DOHH2 (cell line): ENCODE results near the gene CNOT2.

Experiments used
- H3F3A ChIP-seq: fragments of 200-600 bp; sonication (generic), shearing (Covaris generic); 2 replicates; pipeline ENCODE4 v1.6.0; 2016; ENCODE audit warnings: antibody characterized with exemption, mild to moderate bottlenecking; ENCODE audit not compliant: control insufficient read depth, insufficient read depth
- H3K27ac ChIP-seq: fragments of 200-600 bp; sonication (generic); 2 replicates; pipeline ENCODE4 v1.5.1; 2014; ENCODE audit warnings: low read depth, mild to moderate bottlenecking, low read length, moderate library complexity
- H3K27me3 ChIP-seq: fragments of 200-600 bp; sonication (generic); 2 replicates; pipeline ENCODE4 v1.6.1; 2014; ENCODE audit warnings: mild to moderate bottlenecking, low read length, mixed read lengths; ENCODE audit not compliant: control insufficient read depth
- H3K36me3 ChIP-seq: fragments of 200-600 bp; sonication (generic); 2 replicates; pipeline ENCODE4 v1.6.1; 2014; ENCODE audit warnings: mild to moderate bottlenecking, low read length, moderate library complexity, mixed read lengths; ENCODE audit not compliant: control insufficient read depth
- H3K4me1 ChIP-seq: fragments of 200-600 bp; sonication (generic); 2 replicates; pipeline ENCODE4 v1.6.1; 2014; ENCODE audit warnings: mild to moderate bottlenecking, low read length, mixed read lengths; ENCODE audit not compliant: control insufficient read depth
- H3K4me2 ChIP-seq: fragments of 200-600 bp; sonication (generic); 2 replicates; pipeline ENCODE4 v1.6.0; 2014; ENCODE audit warnings: mild to moderate bottlenecking, low read length, moderate library complexity
- H3K4me3 ChIP-seq: fragments of 200-600 bp; sonication (generic); 2 replicates; pipeline ENCODE4 v1.5.1; 2014; ENCODE audit warnings: mild to moderate bottlenecking, low read length, mixed read lengths
- H3K79me2 ChIP-seq: fragments of 200-600 bp; sonication (generic); 2 replicates; pipeline ENCODE4 v1.6.1; 2014; ENCODE audit warnings: mild to moderate bottlenecking, low read length, mixed read lengths; ENCODE audit not compliant: control insufficient read depth
- H3K9me2 ChIP-seq: fragments of 200-600 bp; sonication (generic); replicated peaks from 2 replicates; pipeline ENCODE4 v1.6.1; 2014; ENCODE audit warnings: mild to moderate bottlenecking, low read length, mixed read lengths; ENCODE audit not compliant: control insufficient read depth
- H3K9me3 ChIP-seq: fragments of 200-600 bp; sonication (generic); 2 replicates; pipeline ENCODE4 v1.6.1; 2014; ENCODE audit warnings: antibody characterized with exemption, low read length, mixed read lengths; ENCODE audit not compliant: control insufficient read depth, insufficient read depth
- H4K20me1 ChIP-seq: fragments of 200-600 bp; sonication (generic); 2 replicates; pipeline ENCODE4 v1.6.0; 2014; ENCODE audit warnings: low read depth, mild to moderate bottlenecking, antibody characterized with exemption, low read length, moderate library complexity; ENCODE audit not compliant: control insufficient read depth, insufficient read depth
- EZH2phosphoT487 ChIP-seq: fragments of 200-600 bp; sonication (generic); IDR thresholded peaks from 2 replicates; pipeline ENCODE4 v1.6.1; 2017; ENCODE audit warnings: borderline replicate concordance, mild to moderate bottlenecking, antibody characterized with exemption, low read length, moderate library complexity, mixed read lengths
- TF ChIP-seq, protein P1 (sequence below): fragments of 200-600 bp; sonication (generic); IDR thresholded peaks from one replicate; pipeline ENCODE4 v1.5.1; 2014; ENCODE audit warnings: antibody characterized with exemption, mild to moderate bottlenecking, low read depth, low read length; ENCODE audit not compliant: poor library complexity, severe bottlenecking

The CNOT2 gene

DNA sequence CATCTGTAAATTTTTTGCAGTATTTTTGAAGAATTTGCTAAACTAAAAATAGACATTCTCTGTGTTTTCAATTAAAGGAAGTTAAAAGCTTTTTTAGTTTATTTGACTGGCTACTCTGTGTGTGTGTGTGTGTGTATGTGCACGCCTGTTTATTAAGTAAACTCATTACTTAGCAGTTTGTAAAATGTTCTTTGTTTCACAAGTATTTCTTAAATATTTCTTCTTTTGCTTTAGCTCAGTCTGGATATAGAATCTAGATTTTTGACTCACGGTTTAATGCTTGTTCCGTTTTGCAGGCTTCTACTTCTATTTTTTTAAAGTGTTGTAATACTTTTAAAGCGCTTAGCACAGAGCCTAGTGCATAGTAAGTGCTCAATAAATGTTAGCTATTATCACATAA is 76.4 kb downstream of the CNOT2 start:
- H4K20me1 ChIP-seq = no peaks in the 10 kb centered on the region
- TF ChIP-seq, protein P1, sequence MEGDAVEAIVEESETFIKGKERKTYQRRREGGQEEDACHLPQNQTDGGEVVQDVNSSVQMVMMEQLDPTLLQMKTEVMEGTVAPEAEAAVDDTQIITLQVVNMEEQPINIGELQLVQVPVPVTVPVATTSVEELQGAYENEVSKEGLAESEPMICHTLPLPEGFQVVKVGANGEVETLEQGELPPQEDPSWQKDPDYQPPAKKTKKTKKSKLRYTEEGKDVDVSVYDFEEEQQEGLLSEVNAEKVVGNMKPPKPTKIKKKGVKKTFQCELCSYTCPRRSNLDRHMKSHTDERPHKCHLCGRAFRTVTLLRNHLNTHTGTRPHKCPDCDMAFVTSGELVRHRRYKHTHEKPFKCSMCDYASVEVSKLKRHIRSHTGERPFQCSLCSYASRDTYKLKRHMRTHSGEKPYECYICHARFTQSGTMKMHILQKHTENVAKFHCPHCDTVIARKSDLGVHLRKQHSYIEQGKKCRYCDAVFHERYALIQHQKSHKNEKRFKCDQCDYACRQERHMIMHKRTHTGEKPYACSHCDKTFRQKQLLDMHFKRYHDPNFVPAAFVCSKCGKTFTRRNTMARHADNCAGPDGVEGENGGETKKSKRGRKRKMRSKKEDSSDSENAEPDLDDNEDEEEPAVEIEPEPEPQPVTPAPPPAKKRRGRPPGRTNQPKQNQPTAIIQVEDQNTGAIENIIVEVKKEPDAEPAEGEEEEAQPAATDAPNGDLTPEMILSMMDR = no peak
- no peak for TF ChIP-seq EZH2phosphoT487
- peaks cover 51% of the 10 kb centered on the region for H3K4me1 ChIP-seq
- H3K4me3 ChIP-seq = no peak overlapping the region; the same call in 1 of the 2 replicates
- H3K4me2 ChIP-seq = no peak overlapping the region; the same call in 1 of the 2 replicates
- peaks cover 5% of the 10 kb centered on the region; the same call in 1 of the 2 replicates for H3F3A ChIP-seq
- peak overlapping the region; percentile 71; the same call in 1 of the 2 replicates for H3K27ac ChIP-seq
- H3K9me3 ChIP-seq = no peaks in the 10 kb centered on the region
- peaks cover 74% of the 10 kb centered on the region for H3K36me3 ChIP-seq
- no peaks in the 10 kb centered on the region for H3K27me3 ChIP-seq
- no peaks in the 10 kb centered on the region for H3K9me2 ChIP-seq
- H3K79me2 ChIP-seq = peaks cover 75% of the 10 kb centered on the region

DNA sequence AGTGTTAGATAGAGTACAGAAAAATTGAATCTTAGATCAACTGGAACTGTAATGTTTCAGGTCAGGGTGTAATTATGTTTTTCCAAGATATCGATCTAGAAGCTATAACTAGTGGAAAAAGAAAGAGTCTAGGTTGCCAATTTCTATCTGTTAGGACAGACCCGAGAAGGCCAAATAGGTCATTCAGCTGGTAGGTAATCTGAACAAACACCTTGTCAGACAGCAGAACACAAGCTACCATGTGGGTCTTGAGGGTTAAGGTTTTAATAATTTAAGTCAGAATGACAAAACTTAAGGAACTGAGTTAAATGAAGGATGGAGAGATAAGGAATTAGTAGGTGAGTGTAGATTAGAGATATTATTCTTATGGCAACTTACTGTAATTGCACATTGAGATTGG is 78.0 kb downstream of the CNOT2 start:
- Histone ChIP-seq H3K4me2 (no peak overlapping the region), H3F3A (peaks cover 6% of the 10 kb centered on the region; the same call in 1 of the 2 replicates), H3K36me3 (peaks cover 82% of the 10 kb centered on the region), H3K4me3 (no peak overlapping the region), H3K27me3 (no peaks in the 10 kb centered on the region), H3K4me1 (peaks cover 36% of the 10 kb centered on the region), H3K9me3 (no peaks in the 10 kb centered on the region), H3K27ac (no peak overlapping the region), H3K9me2 (no peaks in the 10 kb centered on the region), H4K20me1 (no peaks in the 10 kb centered on the region), H3K79me2 (peaks cover 60% of the 10 kb centered on the region)
- TF ChIP-seq, protein P1 = no peak
- no peak for TF ChIP-seq EZH2phosphoT487

DNA sequence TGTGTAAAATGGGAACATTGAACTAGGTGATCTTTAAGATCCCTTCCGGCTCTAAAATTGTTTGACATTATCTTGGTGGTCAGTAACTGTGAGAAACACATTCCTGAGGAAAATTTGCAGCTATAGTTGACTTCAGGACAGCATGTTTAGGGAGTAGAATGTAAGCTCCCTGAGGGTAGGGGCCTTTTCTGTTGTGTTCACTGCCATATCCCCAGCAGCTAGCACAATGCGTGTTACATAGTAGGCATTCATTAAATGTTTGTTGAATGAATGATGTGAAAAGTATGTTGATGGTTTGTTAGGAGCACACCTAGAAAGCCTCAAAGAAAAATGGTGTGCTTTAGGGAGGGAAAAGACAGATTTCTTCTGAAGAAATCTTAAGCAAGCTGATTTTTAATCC is 84.3 kb downstream of the CNOT2 start:
- H3K9me2 ChIP-seq = no peaks in the 10 kb centered on the region
- H3K4me1 ChIP-seq = no peaks in the 10 kb centered on the region
- H3F3A ChIP-seq = 0 out of 2 replicates have a peak, but pooled peaks cover 4% of the 10 kb centered on the region
- peaks cover 80% of the 10 kb centered on the region for H3K36me3 ChIP-seq
- H3K27me3 ChIP-seq = no peaks in the 10 kb centered on the region
- no peaks in the 10 kb centered on the region for H4K20me1 ChIP-seq
- H3K27ac ChIP-seq = no peak overlapping the region
- no peak overlapping the region for H3K4me3 ChIP-seq
- H3K9me3 ChIP-seq = no peaks in the 10 kb centered on the region
- TF ChIP-seq, protein P1 = no peak
- TF ChIP-seq EZH2phosphoT487 = no peak
- no peak overlapping the region for H3K4me2 ChIP-seq
- peaks cover 25% of the 10 kb centered on the region for H3K79me2 ChIP-seq
